Hematopoietic multipotent progenitor cell (in vitro differentiated cells): ENCODE measurements around the gene MAPKAP1. TPM values are rescaled to one million over a fixed set of nuclear protein-coding genes. Genes with fewer than 3 reads are reported as not detected.

Source experiments
- DNase-seq, 3 donors: peaks; one replicate each; pipeline ENCODE4 v3.0.0-alpha.2; 2011 to 2015; ENCODE audit warnings: low read depth in 2 of 3, low spot score in 2 of 3
- total RNA-seq: library from RNA; depleted of rRNA; stranded (reverse); fragments of >200 nt; gene quantifications from one replicate; pipeline ENCODE4 v1.2.3, GENCODE V29; 2012

Gene MAPKAP1
- total RNA-seq, 1 donor = 52.2 TPM

- no peak for DNase-seq
These were observed 280.1 kb downstream of the MAPKAP1 start for GRCh38 chr9:125426926-125427325.

DNA sequence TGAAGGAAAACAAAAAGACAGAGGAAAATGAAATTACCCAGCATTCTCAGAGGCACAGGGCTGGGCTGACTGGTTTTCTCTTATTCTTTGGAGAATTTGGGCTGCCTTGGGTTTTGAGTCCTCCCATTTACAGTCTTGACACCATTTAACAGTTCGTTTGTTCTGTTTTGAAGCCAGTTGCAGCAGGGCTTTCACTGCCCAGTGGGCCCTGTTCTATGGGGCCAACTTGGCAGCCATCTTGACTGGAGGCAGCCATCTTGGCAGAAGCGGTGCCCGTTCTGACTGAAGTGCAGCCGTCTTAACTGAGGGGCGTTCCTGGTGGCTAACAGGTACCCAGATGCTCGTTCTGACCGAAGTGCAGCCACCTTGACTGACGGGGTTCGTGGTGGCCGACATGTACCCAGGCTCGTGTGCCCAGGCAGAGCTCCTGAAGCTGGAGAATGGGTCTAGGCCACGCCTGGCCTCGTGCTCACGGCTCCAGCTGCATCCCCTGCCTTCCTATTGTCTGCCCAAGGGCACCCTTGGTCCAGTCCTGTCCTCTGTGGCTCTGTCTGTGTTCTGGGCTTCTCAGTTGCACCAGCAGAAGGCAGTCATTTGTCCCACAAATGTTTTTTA, 281.0 kb downstream of the MAPKAP1 start:
- DNase-seq = no peak

DNA sequence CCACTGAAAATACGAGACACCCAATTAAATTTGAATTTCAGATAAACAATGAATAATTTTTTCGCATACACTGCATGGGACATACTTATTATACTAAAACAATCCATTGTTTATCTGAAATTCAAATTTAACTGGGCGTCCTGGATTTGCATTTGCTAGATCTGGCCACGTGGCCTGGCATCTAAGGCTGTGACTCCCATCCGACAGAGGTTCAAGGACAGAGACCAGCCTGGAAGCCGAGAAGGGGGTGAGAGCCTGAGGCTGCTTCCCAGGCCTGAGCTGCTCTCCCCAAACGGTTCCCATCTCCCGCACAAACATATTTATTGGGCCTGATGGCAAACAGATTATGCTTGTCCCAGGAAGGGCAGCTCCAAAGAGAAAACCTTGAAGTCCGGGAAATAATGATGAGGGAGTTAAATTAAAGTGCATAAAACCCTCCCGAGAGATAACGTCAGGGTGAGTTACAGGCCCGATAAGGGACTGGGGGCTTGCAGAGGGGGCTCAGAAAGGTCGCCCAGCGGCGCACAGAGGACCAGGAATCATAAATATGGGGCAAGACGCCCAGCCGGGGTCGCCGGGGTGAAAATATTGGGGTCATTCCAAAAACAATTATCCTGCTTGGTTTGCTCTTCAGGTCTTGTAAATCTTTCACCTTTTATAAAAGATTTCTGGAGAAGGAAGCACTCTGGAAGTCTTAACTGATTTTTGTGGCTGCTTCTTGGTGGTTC, 281.7 kb downstream of the MAPKAP1 start:
- DNase-seq = no peak

DNA sequence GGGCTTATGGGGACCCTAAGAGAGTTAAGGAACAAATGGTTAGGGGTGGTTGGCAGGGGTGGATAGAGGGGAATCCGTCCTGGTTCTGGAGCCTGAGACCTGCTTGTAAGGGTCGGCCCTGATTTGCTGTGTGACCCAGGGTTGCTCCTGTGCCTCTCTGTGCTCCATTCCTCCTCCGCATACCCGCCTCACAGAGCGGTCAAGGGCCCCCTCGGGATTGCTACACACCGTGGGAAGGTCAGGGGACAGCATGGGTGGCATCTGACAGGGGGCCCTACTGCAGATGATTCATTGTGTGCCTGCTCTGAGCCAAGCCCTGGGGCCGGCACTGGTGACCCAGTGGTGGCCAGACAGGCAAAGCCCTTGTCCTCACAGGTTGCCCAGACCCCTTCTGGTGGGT, 283.0 kb downstream of the MAPKAP1 start:
- DNase-seq = no peak

- no peak for DNase-seq
These were observed 284.2 kb downstream of the MAPKAP1 start for GRCh38 chr9:125422853-125423252.

DNA sequence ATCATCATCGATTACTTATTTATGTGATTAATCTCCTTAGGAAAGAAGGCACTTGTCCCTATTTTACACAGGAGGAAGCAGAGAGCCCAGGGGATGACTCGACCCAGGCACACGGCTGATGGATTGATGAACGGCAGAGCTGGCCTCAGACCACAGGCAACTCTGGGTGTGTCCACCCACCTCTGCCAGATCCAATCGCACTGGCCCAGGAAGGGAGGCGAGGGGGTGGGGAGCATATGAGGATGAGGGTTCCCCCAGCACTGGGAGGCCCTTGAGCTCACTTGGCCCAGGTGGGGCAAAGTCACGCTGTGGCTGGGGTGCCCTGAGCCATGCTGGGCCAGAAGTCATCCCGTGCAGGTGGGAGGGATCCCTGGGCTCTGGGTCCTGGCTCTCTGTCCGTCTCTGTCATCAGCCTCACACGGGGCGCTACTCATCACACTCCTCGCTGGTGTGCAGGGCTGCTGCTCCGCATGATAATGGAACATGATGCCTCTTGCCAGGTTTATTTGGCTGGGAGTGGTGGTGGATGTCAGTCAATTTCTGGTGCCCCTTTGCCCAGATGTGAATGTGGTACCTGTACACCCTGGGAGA, 285.3 kb downstream of the MAPKAP1 start:
- DNase-seq = no peak

- no peak for DNase-seq
These were observed 285.8 kb downstream of the MAPKAP1 start for GRCh38 chr9:125421166-125421565.

DNA sequence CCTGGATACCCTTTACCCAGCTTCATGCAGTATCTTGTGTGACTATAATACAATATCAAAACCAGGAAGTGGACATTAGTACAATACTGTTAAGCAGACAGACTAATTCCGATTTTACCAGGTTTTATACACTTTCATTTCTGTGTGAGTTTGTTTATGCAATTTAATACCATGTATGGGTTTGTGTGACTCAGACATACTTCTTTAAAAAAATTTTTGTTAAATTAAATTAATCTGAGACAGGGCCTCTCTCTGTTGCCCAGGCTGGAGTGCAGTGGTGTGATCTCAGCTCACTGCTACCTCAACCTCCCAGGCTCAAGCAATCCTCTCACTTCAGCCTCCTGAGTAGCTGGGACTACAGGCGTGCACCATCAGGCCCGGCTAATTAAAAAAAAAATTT, 288.6 kb downstream of the MAPKAP1 start:
- DNase-seq = no peak

- DNase-seq = no peak
These were observed 290.5 kb downstream of the MAPKAP1 start for GRCh38 chr9:125416517-125416916.

GRCh38 chr9:125415583-125416460, 291.2 kb downstream of the MAPKAP1 start:
- no peak for DNase-seq

GRCh38 chr9:125413579-125413978, 293.4 kb downstream of the MAPKAP1 start:
- no peak for DNase-seq

GRCh38 chr9:125412166-125412565, 294.8 kb downstream of the MAPKAP1 start:
- no peak for DNase-seq

- DNase-seq = no peak
These were observed 295.7 kb downstream of the MAPKAP1 start for GRCh38 chr9:125411171-125411756.

DNA sequence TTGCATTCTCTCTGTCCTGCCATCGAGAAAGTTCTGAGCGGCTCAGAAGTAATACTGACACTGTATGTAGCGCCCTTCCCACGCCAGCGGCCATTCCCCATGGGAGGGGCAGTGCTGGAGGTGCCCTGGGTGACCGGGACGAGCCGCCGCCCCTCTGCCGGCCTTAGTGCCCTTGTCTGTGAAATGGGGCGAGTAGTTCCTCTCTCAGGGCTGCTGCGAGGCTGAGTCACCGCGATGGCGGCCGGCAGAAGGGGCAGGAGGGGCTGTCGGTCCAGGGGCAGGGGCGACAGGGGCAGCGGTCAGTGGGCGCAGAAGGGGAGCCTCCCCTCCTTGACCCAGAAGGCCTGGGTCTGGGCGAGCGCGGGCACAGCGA, 296.5 kb downstream of the MAPKAP1 start:
- DNase-seq = no peak

DNA sequence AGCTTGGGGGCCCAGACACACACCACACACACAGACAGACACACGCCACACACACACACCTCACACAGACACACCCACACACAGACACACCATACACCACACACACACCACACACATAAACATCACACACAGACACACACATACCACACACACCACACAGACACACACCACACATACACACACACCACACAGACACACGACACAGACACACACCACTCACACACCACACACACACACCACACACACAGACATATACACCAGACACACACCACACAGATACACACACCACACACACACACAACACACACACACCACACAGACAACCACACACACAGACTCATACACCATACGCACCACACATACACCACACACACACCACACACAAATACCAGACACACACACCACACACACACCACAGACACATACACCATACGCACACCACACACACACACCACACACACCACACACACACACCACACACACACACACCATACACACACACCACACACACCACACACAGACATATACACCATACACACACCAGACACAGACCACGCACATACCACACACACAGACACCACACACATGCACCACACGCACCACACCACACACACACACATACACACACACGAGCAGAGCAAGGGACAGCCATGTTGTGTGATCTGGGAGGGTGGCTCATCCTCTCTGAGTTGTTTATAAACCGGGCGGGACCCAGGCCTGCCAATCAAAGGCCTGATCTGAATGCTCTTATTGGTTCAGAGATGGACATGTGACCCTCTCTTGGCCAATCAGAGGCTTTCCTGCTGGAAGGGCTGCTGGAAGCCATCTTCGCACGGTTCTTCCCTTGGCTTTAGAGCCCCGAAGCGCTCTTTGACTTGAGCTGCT, 297.1 kb downstream of the MAPKAP1 start:
- peak in 2 of 3 donors; percentile 43 to 51 for DNase-seq

- DNase-seq = no peak
These were observed 297.8 kb downstream of the MAPKAP1 start for GRCh38 chr9:125409217-125409636.

DNA sequence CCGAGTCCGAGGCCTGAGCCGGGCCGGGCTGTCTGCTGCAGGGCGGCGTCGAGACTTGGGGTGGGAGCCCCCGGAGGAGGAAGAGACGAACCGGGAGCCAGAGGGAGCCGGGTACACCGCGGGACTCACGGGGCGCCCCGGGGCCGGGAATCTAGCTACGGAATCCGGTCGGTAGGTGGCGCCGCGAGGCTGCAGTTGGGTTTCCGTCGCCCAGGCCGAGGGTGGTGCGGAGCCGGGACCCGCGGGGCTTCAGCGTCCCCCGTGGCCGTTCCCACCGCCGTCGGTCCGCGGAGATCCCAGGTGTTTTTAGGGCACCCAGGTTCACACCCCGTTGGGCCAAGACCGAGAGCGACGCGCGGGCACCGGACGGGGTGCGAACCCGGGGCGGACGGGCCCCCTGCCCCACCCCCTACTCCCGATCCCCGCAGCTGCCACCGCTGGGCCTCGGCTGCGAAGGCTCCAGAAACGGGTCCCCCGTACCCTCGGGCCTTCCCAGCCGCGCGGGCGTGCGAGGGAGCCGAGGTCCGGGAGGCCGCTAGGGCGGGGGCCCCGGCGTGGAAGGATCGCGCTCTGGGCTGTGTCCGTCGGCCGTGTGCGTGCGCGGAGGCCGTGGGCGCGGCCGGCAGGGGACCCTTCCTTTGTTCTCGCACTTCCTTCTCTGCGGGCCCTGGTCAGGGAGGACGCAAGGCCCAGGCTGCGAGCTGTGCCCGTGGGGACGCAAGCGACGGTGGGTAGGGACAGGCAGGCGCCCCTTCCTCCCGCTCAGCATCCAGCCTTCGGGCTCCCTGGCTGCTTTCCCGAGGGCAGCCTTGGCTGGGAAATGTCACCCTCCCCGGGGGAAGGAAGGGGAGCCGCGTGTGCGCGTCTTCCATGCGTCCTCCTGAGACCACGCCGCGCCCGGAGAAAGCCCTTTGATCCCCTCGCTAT, 298.8 kb downstream of the MAPKAP1 start:
- peak; percentile 55 to 77 (median 76) for DNase-seq

GRCh38 chr9:125407432-125407973, 299.5 kb downstream of the MAPKAP1 start:
- DNase-seq = no peak

GRCh38 chr9:125406810-125407087, 300.3 kb downstream of the MAPKAP1 start:
- no peak for DNase-seq
